SIG-M5 treated with dmso at 0.1 percent for 504 hours (cell line): ENCODE measurements around the gene BCL2.

ENCODE experiments used
- DNase-seq: peaks from one replicate; lab custom pipeline; 2025; ENCODE audit not compliant: unreplicated experiment; lab: John Stamatoyannopoulos, UW

Gene BCL2

DNA sequence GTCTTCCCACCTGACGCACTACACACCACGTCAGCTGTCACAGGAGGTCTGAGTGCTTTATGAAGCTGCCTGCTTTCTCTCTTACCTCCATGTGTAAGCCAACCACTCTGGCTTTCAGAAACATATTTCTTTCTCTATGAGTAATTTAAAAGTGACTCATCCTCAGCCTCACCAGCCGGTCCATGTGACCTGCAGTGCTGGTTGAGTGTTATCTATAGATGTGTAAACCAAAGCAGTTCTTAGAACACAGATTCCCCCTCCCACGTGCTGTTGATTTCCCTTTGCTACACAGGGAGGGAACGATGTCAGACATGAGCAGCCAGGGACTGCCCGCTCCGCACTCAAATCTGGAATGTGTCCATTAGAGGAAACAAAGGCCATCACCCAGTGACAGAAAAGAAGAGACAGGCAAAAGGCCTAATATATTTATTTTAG lies 157.8 kb downstream of the BCL2 start:
- DNase-seq = peak; percentile 69

DNA sequence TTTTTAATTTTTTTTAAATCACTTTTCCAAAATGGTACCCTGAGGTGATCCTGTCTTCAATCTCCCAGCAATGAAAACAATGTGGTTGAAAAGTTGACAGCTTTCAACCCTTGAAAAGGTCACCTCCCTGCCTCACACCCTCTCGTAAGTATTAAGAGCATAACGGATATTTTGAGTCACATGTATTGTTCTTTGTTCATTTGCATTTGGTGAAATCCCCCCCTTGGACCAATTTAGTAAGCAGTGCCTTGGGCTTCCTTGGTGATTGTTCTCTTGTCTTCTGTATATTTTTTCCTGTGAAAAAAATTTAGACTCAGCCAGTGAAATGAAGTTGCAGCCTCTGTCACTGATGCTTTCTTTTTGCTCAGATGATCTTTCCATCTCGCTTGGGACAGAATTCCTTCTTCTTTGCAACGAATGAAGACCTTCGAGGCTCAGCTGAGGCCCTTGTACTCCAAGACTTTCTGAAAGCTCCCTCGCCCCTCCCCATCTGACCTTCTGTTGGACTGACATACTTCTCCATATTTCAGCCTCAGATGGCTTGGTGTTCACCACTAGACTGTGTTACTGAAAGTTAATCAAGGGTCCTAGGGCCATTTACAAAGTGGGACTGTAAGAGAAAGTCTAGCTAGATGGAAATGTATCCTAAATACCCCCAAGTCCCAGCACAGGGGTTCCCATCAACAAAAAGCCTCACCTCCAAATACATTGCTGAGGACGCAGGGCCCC lies 158.4 kb downstream of the BCL2 start:
- no peak for DNase-seq

DNA sequence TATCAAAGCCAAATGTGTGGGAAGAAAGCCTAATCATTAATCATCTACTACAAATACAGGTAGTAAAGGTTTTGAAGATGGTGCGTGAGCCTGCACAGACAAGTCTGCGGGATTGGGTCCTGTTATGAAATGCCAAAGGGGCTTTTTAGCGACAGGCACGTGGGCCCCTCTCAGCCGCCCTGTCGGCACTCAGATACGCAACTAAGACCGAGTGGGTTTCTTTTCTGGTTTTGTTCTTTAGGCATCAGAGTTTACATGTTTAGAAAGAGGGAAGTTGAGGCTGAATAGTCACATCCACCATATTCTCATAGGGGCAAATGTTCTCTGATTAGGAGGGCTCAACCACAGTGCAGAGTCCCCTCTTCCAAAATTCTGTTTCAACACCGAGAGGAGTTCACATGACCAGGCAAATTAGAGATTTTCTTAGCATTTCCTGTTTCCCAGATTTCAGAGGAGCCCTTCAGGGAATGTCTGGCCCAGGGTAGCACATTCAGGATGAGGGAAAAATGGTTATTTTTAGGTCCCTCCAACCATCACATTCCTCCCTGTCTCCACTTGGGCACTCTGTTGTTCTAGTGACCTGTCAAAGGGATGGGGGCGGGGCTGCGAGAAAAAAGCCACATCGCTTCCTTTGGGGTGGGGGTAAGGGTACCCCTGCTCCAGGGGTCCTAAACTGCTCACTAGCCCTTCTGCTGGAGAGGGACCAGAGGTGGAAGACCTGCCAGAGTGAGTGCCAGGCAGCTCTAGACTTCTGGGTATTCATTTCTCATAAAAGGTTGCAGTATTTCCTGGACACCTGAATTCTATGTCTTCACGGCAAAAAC lies 159.2 kb downstream of the BCL2 start:
- DNase-seq = no peak

DNA sequence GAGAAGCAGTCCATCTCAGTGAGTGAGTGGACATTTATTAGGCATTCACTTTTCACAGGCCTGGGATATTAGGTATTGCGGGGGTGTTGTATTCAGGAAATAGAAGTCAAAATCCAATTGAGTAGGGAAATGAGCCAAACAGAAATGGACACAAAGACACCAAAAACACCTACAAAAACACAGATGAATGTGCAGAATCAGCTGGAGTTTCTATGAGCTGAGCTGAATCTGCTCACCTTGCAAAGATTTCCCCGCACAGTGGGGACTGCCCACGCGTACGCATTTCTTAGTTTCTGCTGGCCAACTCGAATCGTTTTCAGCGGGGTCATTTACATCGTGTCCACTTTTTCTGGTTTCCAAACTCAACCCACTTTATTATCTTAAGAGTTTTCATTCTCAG lies 160.0 kb downstream of the BCL2 start:
- DNase-seq = no peak

DNA sequence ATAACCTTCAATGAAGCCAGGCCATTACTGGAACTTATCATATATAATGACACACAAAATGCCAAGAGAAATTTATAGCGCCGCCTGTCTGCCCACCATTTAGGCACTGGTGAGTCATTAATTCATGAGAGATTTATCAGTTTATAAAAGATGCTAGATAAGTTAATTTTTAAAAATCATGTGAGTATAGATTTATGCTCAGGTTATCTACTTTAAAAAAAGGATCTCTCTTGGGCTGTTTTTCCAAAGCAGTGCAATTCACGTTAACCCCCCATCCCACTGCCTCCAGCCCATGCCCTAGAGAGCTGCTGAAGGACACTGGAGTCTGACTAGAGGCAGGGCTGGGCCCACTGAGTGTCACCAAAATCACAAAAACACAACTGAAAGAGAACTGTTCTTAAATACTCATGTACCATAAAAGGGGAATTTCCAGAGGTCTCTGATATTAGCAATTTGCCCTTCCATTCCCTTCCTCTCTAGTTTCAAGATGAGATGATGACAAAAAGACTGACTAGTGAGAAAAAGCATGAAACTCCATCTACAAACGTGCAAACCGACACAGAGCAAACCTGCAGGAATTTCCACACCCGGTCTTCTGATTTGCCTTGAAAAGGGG lies 160.8 kb downstream of the BCL2 start:
- no peak for DNase-seq

DNA sequence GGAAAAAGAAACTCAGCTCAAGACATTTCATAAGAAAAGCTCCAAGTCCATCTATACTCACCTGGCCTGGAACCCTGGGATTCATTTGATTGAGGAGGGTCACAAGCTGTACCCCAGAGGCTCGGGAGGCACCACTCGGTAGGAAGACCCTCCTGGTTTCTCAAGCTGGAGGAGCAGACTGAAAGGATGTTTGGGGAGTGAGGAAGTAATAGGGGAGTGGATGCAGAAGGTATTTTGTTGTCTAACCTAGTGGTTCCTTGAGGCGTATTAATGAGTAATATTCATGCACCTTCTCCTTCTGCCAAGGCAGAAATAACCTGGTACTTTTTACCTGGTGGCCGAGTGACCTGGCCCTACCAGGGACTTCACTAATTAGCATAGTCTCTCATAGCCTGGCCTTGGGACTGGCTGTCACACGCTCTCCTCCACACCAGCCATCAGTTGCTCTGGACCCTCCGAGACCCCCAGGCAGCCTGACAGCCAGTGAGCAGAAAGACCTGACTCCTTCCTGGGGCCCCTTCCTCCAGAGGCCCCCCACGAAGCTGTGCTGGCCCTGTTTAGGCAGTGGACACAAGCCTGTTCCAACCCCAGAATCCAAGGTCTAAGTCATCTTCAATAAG lies 161.4 kb downstream of the BCL2 start:
- no peak for DNase-seq

DNA sequence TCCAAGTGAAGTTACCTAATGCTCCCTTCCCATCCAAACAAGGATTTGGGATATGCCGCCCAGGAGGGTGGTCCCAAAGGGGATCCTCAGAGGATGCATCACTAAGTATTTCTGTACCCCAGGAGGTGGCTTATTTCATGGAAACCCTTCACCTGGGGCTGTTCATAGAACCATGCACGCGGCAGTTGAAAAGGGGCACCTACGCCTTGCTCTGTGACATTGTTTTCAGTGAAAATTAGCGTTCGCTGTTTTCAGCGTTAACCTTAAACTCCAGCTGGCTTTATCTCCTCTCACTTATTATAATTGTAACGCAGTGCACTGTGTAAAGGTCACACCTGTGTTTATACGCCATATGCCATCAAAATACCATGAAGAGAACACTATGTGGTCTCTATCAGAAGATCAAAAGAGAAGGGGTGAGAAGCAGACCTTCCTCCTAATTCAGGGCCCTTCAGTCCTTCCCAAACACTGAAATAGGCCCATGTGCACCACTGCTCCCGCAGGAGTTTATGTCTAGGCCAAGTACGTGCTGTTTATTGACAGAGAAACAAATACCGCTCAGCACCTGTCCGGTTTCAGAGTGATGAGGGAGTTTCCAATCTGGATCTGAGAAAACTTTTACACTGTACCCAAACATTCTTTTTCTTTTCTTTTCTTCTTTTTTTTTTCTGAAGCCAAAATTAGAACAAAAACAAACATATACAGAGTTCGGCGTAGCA lies 162.1 kb downstream of the BCL2 start:
- no peak for DNase-seq

DNA sequence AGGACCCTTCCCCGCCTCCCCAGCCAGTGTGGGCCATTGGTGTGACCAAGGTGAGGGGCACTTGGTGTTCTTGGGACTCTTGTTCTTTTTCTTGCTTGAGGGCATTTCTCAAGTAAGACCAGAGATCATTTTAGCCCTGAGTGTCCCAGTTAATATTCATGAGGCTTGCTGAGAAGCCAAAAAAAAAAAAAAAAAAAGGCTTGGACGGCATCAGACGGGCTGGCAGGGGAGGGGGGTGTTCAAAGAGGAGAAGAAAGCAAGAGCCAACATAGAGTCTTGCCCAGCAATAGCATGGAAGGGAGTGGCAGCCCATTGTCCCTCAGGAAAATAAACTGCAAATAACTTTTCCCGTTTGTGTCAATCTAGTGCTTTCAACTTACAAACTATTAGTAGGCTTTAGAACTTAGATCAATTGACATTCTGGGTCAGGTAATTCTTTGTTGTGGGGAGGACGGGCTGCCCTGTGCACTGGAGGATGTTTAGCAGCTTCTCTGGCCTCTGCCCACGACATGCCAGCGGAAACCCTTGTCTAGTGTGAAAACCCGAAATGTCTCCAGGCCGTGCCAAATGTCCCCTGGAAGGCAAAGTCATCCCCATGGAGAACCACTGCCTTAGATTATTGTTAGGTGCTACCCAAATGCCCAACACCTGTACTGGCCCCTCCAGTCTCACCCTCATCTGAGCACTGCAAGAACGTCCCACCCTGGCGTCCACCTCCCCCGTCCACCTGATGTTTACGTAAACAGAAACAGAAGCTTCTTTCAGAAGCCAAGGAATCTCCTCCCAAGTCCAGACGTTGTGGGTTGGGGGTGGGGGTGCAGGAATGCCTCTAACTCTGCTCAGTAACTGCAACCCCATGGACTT lies 163.4 kb downstream of the BCL2 start:
- no peak for DNase-seq

DNA sequence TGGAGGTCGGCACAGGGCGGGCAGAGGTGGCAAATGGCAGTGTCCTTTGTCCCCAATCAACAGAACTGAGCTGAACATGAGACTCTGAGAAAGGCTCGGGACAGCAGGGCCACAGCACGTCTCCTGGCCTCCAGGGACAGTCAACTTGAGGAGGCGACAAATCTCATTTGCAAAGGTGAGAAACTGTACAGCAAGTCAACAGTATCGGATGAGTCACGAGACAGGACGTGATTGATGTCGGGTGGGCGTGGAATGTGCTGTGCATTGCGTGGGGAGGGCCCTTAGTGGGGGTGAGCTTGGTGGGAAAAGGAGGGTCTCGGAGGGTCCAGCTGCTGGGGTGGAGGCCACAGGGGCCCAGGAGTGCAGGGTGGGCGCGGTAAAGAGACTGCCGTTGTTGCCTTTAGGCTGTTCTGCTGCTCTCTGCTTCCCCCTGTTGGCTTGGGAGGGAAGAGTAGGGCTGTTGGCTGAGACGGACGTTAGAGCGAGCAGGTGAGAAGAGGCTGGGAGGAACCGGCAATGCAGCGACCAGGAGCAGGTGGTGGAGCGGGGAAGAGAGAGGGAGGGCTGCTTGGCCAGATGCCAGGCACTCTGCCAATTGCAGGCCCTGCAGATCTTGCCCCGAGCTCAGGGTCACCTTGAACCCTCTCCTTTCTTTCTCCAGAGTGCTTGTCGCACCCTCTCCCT lies 164.3 kb downstream of the BCL2 start:
- peak; percentile 24 for DNase-seq

DNA sequence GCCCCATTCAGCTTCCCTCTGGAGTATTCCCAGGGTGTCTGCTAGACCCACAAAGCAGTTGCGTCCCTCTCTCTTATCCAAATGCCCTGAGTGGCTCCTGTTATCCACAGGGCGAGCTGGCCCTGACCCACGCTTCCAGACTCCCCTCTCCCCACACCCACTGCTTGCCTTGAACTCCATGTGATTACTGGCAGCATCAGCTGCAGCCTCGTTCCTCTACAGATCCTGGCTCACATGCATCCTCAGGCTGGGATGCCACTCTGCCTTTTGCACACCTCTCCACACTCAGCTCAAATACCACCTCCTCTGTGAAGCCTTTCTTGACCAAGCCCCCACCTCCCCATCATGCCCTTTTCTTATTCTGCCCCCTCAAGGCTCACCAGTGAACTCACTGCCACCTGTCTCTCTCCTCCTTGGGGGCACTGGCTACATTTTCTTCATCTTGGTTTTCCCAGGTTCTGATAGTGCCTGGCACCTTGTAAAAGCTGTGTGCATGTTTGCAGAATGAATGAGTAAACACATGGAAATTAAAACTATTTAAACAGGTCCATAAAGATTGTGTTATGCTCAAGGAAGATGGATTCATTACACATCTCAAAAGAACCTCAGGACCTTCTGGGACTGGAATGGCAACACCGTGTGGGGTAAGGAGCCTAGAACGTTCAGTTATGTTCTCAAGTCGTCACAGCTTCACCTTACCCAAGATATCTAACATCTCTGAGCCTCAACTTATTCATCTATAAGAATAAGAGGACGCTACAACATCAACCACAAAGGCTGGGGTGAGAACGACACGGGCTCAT lies 165.0 kb downstream of the BCL2 start:
- no peak for DNase-seq

DNA sequence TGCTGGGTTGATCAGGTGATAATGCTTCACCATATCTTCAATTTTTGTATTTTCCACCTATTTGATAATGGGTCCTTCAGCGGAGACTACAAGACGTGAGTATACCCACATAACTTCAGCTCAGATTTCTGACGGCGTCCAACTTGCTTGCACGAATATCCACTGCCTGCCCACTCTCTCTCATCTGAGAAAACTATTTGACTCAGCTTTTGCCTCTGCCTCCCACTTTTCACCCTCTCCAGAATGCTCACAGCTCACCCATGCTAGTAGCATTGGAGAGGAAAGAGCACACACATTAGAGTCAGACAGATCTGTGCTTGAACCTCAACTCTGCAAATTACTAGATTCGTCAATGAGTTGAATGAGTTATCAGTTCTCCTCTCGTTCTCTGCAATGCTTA lies 166.8 kb downstream of the BCL2 start:
- DNase-seq = no peak

DNA sequence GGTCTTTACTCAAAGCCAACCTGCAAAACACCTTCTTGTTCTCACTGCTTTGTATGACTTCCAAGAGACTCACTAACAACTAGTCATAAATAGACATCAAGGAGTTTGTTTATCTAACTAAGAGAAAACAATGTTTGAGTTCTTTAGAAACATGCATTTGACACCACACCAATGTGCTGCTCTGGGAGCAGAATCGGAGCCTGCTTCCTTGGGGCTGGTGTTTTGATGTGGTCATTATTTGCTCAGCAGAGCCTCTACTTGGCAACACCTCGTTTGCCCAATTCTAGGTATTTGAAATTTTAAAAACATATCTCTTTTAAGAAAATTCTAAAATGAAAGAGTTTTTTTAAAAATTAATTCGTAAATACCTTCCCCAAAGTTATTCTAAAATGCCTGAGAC lies 167.5 kb downstream of the BCL2 start:
- DNase-seq = no peak

DNA sequence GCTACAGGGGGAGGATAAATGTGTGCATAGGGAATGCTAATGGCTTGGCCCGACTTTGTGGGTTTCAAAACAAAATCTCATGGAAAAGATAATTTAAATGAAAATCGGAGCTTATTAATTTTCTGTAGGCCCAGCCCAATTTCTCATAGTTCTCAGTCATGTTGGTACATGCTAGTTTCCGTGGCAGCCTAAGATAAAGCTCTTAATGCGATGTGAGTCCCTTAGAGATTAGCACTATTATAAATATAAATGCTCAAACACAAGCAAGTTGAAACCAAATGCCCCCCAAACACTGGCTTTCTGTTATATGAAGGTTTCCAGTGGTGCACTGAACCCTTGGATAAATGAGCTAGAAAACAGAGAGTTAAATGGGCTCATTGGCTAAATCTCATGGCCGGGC lies 168.0 kb downstream of the BCL2 start:
- no peak for DNase-seq

DNA sequence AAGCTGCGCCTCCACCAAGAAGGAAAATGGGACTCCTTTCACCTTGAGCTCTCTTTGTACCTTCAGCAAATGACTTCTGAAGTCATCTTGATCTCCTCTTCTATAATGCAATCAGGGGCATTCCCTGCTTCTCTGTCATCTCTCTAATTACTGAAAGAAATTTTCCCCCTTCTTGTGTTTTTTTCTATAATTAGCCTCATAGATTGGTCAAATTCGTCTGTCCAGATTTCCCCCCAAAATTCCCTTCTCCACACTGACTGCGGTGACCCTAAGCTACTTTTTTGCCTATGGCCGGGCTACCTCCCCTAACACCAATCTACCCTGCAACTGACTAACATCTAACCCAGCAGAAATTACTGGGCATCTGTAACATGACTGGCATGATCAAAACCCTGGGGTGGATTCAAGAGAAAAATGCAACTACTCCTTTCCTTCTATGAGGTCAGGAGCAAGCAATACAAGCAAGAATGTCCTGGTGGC lies 168.6 kb downstream of the BCL2 start:
- DNase-seq = no peak

DNA sequence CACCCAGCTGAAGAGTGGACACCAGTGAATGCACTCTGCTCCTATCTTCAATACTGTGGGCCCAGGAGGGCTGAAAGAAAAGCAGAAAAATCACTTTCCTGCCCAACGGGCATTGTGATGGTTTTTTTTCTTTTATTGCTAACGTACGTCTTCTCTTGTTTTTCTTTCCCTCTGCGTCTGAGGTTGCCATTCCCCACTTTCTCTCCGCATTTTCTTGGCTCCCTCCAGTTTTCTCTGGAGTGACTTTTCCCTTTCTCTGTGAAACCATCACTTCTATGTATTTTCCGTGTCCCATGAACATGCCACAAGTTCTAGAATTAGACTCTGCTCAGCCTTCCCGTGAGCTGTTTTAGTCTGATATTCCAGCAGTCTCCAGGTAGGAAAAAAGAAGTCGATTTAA lies 169.2 kb downstream of the BCL2 start:
- DNase-seq = no peak

DNA sequence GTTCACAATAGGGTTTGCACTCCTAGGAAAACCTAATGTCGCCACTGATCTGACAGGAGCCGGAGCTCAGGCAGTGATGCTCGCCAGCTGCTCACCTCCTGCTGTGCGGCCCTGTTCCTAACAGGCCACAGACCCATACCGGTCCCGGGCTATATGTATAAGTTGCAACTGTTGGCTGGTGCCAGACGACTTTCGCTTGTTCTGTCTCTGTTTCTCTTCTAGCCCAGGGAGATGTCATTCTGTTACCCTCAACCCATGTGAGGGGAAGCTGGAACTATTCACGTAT lies 170.3 kb downstream of the BCL2 start:
- no peak for DNase-seq

DNA sequence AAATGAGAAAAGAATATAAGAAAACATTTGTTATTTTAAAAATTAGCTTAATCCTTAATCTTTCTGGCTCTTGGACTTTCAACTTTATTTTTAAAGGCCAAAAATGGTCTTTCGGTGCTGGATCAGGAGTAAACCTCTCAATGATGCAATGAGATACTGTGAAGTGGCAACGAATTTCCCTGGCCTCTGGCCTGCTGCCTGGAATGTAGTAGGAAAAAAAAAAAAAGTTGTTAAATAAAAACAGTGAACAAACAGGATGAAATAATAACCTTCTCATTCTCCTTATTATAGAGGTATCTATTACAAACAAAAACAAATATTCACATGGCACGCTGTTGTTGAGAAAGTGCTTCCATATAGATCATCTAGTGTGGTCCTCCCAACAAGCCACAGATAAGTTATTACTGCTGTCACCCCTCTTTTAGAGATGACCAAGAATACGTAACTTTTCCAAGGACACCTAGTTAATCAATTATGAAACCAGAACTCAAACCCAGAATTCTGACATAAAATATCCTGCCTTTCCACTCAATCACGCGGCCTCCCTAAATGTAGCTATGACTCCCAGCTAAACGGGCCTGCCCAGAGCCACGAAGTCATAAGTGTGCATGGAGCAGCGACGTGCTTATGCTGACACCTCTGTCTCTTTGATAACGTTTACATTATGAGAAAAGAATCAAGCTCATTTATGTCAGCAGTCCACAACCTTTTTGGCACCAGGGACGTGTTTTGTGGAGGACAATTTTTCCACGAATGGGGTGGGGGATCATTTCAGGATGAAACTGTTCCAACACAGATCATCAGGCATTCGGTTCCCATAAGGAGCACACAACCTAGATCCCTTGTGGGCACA lies 170.9 kb downstream of the BCL2 start:
- no peak for DNase-seq

DNA sequence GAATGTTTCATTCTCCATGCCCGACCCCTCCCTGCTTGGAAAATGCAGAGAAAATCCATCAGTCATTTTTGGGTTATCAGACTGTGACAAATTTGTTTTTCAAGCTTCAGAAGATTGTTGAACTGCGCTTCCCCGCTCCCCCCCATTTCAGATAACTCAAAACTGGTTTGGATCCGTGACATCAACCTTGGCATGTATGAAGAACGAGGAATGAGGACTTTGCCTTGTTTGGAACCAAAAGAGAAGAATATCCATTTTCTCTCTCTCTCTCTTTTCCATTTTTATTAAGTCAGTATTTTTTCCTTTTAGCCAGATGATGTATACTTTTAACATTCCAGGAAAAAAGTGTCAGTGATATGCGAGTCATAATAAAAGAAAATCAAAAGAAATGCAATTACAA lies 171.6 kb downstream of the BCL2 start:
- no peak for DNase-seq
